ENCODE measurements around the gene KMT5B. TPM values are rescaled to one million over a fixed set of nuclear protein-coding genes. Genes with fewer than 3 reads are reported as not detected.

The KMT5B gene
- total and polyA plus RNA-seq, 2 of the 13 experiments (the other 11 are each of a cell fraction or from before 2014, with no cell fraction given) = 17.6 to 23.7 TPM

- TF ChIP-seq MIXL1 (CRISPR knock-in tag; IDR thresholded peaks at IDR 0.05) (no peak), SATB2 (CRISPR knock-in tag; IDR thresholded peaks at IDR 0.05) (no peak), ZNF414 (CRISPR knock-in tag; IDR thresholded peaks at IDR 0.05) (no peak), MEF2D (CRISPR knock-in tag; IDR thresholded peaks at IDR 0.05) (no peak), REL (CRISPR knock-in tag; conservative IDR thresholded peaks at IDR 0.05) (no peak), ZNF451 (CRISPR knock-in tag; IDR thresholded peaks at IDR 0.05) (0 out of 2 replicates have a peak, but pooled peaks have one; percentile 21), ZNF18 (CRISPR knock-in tag; IDR thresholded peaks at IDR 0.05; ENCODE audit: insufficient replicate concordance) (no peak), MZF1 (CRISPR knock-in tag; IDR thresholded peaks at IDR 0.05; ENCODE audit: borderline replicate concordance) (no peak), TBL1XR1 (IDR thresholded peaks at IDR 0.05; ENCODE audit: borderline replicate concordance, low read length, partially characterized antibody) (no peak), EZH2 (conservative IDR thresholded peaks at IDR 0.05; ENCODE audit: low read depth, low read length) (no peak), GTF2F1 (IDR thresholded peaks at IDR 0.05; ENCODE audit: low read length) (no peak), RERE (CRISPR knock-in tag; IDR thresholded peaks at IDR 0.05; ENCODE audit: low read depth) (no peak), ZNF609 (CRISPR knock-in tag; IDR thresholded peaks at IDR 0.05; ENCODE audit: borderline replicate concordance) (no peak), E2F5 (CRISPR knock-in tag; conservative IDR thresholded peaks at IDR 0.05) (no peak), NFIB (CRISPR knock-in tag; IDR thresholded peaks at IDR 0.05; ENCODE audit: borderline replicate concordance) (no peak), MLX (CRISPR knock-in tag; IDR thresholded peaks at IDR 0.05) (no peak)
Measured at GRCh38 chr11:68107689-68108088, 105.4 kb downstream of the KMT5B start (continued).

Data from HepG2 (cell line).